Kidney epithelial cell (primary cell): ENCODE data around the gene FTSJ3. TPM values are rescaled to one million over a fixed set of nuclear protein-coding genes. Genes with fewer than 3 reads are reported as not detected.
"Not testable (repeated sequence)": the region's sequence is repeated elsewhere in the genome, so short reads cannot be mapped to it uniquely, and the experiment has no call there.

Experiments
- DNase-seq: peaks from one replicate; pipeline ENCODE4 v3.0.0-alpha.2; 2010; ENCODE audit warnings: low read depth
- H3K27me3 ChIP-seq: 2 replicates; pipeline ENCODE4 v1.6.0; 2011; ENCODE audit warnings: low read length; ENCODE audit not compliant: control insufficient read depth, insufficient read depth
- H3K36me3 ChIP-seq: 2 replicates; pipeline ENCODE4 v1.5.1; 2011; ENCODE audit warnings: low read length; ENCODE audit not compliant: control insufficient read depth, insufficient read depth
- H3K4me3 ChIP-seq: 2 replicates; pipeline ENCODE4 v1.5.1; 2011; ENCODE audit warnings: low read depth, mild to moderate bottlenecking, control low read depth, low read length
- CTCF ChIP-seq: IDR thresholded peaks from 2 replicates; pipeline ENCODE4 v1.5.1; 2011; ENCODE audit warnings: mild to moderate bottlenecking, moderate library complexity, low read length, control low read depth, inconsistent platforms; ENCODE audit not compliant: insufficient read depth, poor library complexity, severe bottlenecking
- total RNA-seq: library from RNA; depleted of rRNA; stranded (reverse); fragments of >200 nt; gene quantifications from 2 replicates; pipeline ENCODE4 v1.2.3, GENCODE V29; 2015

Gene FTSJ3
- total RNA-seq = 52.1 and 54.5 TPM in 2 replicates

- TF ChIP-seq CTCF = peak; percentile 46
- Histone ChIP-seq H3K4me3 (peak within 1 kb of the TSS; percentile 95), H3K27me3 (no peaks in the 10 kb centered on the region), H3K36me3 (peaks cover 10% of the 10 kb centered on the region)
- DNase-seq = peak; percentile 86
Observed at GRCh38 chr17:63827002-63827800, at the start of gene FTSJ3, which contains the start of gene PSMC5. TSS of gene FTSJ3 (minus strand) at chr17:63827663. CDS start at chr17:63826902, 761 bp downstream. TSS of gene PSMC5 (plus strand) at chr17:63827431. CDS start at chr17:63827491, 60 bp downstream.

- H3K27me3 ChIP-seq, H3K4me3 ChIP-seq, H3K36me3 ChIP-seq, DNase-seq: not testable (repeated sequence)
Observed at GRCh38 chr17:63874693-63875092, 47.2 kb upstream of the FTSJ3 start.

GRCh38 chr17:63874061-63874626, 46.7 kb upstream of the FTSJ3 start:
- not testable (repeated sequence) for H3K27me3 ChIP-seq, DNase-seq, H3K36me3 ChIP-seq, H3K4me3 ChIP-seq

- H3K27me3 ChIP-seq = not testable (repeated sequence)
Observed at GRCh38 chr17:63873577-63873976, 46.1 kb upstream of the FTSJ3 start, which contains the start of gene CSH2. TSS of gene CSH2 (minus strand) at chr17:63873677. CDS start at chr17:63873614, 63 bp downstream.

GRCh38 chr17:63871646-63872365, 44.3 kb upstream of the FTSJ3 start:
- not testable (repeated sequence) for H3K27me3 ChIP-seq, H3K36me3 ChIP-seq, H3K4me3 ChIP-seq
- DNase-seq = peak; percentile 51

More at GRCh38 chr17:63873577-63873976, 46.1 kb upstream of the FTSJ3 start, which contains the start of gene CSH2:
- H3K36me3 ChIP-seq, H3K4me3 ChIP-seq, DNase-seq: not testable (repeated sequence)

- not testable (repeated sequence) for DNase-seq, H3K36me3 ChIP-seq
Observed at GRCh38 chr17:63870292-63870665, 42.8 kb upstream of the FTSJ3 start.

GRCh38 chr17:63869491-63870291, 42.2 kb upstream of the FTSJ3 start:
- not testable (repeated sequence) for H3K4me3 ChIP-seq, H3K27me3 ChIP-seq, H3K36me3 ChIP-seq
- peak; percentile 14 for TF ChIP-seq CTCF
- peak; percentile 21 for DNase-seq

More at GRCh38 chr17:63870292-63870665, 42.8 kb upstream of the FTSJ3 start:
- not testable (repeated sequence) for H3K4me3 ChIP-seq, H3K27me3 ChIP-seq

GRCh38 chr17:63866625-63867024, 39.2 kb upstream of the FTSJ3 start:
- TF ChIP-seq CTCF = peak; percentile 29
- not testable (repeated sequence) for DNase-seq, H3K4me3 ChIP-seq, H3K36me3 ChIP-seq, H3K27me3 ChIP-seq
